ENCODE results near the gene TRDN. TPM values are rescaled to one million over a fixed set of nuclear protein-coding genes. Genes with fewer than 3 reads are reported as not detected.
A peak's percentile ranks its signal among the peaks of the same experiment; 100 is the strongest.
"Not testable (repeated sequence)": the region's sequence is repeated elsewhere in the genome, so short reads cannot be mapped to it uniquely, and the experiment has no call there.

The TRDN gene
- total RNA-seq, 1 donor from 2014 or later: under 0.01 TPM

- DNase-seq (ENCODE audit: low spot score in 2 of 2) (no peak), FAIRE-seq (no peak)
Observed at GRCh38 chr6:123570813-123571684, 65.7 kb downstream of the TRDN start.

GRCh38 chr6:123569575-123569974, 67.2 kb downstream of the TRDN start:
- FAIRE-seq (no peak), DNase-seq (ENCODE audit: low spot score in 2 of 2) (no peak)

- FAIRE-seq (no peak), DNase-seq (ENCODE audit: low spot score in 2 of 2) (no peak)
Observed at GRCh38 chr6:123565529-123565928, 71.2 kb downstream of the TRDN start.

GRCh38 chr6:123564361-123564760, 72.4 kb downstream of the TRDN start:
- FAIRE-seq: no peak
- DNase-seq (ENCODE audit: low spot score in 2 of 2): no peak

- no peak for DNase-seq (ENCODE audit: low spot score in 2 of 2)
- FAIRE-seq: no peak
Observed at GRCh38 chr6:123562677-123563076, 74.1 kb downstream of the TRDN start.

GRCh38 chr6:123562264-123562663, 74.5 kb downstream of the TRDN start:
- DNase-seq (ENCODE audit: low spot score in 2 of 2) (no peak), FAIRE-seq (no peak)

GRCh38 chr6:123559816-123560215, 76.9 kb downstream of the TRDN start:
- not testable (repeated sequence) for DNase-seq (ENCODE audit: low spot score in 2 of 2); FAIRE-seq

GRCh38 chr6:123557474-123557873, 79.3 kb downstream of the TRDN start:
- FAIRE-seq; DNase-seq (ENCODE audit: low spot score in 2 of 2): not testable (repeated sequence)

- FAIRE-seq: no peak
Observed at GRCh38 chr6:123551939-123552707, 84.6 kb downstream of the TRDN start.

GRCh38 chr6:123550052-123550617, 86.6 kb downstream of the TRDN start:
- DNase-seq (ENCODE audit: low spot score in 2 of 2) (no peak), FAIRE-seq (no peak)

More at GRCh38 chr6:123551939-123552707, 84.6 kb downstream of the TRDN start:
- DNase-seq (ENCODE audit: low spot score in 2 of 2): no peak

- FAIRE-seq: no peak
- no peak for DNase-seq (ENCODE audit: low spot score in 2 of 2)
Observed at GRCh38 chr6:123549476-123549875, 87.3 kb downstream of the TRDN start.

GRCh38 chr6:123547216-123547978, 89.4 kb downstream of the TRDN start:
- no peak for DNase-seq (ENCODE audit: low spot score in 2 of 2)
- FAIRE-seq: peak; percentile 74

- no peak for FAIRE-seq
- no peak for DNase-seq (ENCODE audit: low spot score in 2 of 2)
Observed at GRCh38 chr6:123546537-123546936, 90.2 kb downstream of the TRDN start.

- DNase-seq (ENCODE audit: low spot score in 2 of 2) (no peak), FAIRE-seq (no peak)
Observed at GRCh38 chr6:123541462-123541861, 95.3 kb downstream of the TRDN start.

GRCh38 chr6:123533862-123534648, 102.7 kb downstream of the TRDN start:
- DNase-seq (ENCODE audit: low spot score in 2 of 2) (no peak), FAIRE-seq (no peak)

GRCh38 chr6:123529843-123530242, 106.9 kb downstream of the TRDN start:
- FAIRE-seq (no peak), DNase-seq (ENCODE audit: low spot score in 2 of 2) (no peak)

GRCh38 chr6:123529058-123529457, 107.7 kb downstream of the TRDN start:
- no peak for FAIRE-seq
- DNase-seq (ENCODE audit: low spot score in 2 of 2): no peak

- DNase-seq (ENCODE audit: low spot score in 2 of 2): no peak
- FAIRE-seq: peak; percentile 69
Observed at GRCh38 chr6:123527406-123527805, 109.3 kb downstream of the TRDN start.

GRCh38 chr6:123526128-123526527, 110.6 kb downstream of the TRDN start:
- FAIRE-seq (no peak), DNase-seq (ENCODE audit: low spot score in 2 of 2) (no peak)

- no peak for FAIRE-seq
- DNase-seq (ENCODE audit: low spot score in 2 of 2): no peak
Observed at GRCh38 chr6:123524781-123525180, 112.0 kb downstream of the TRDN start.

All from frontal cortex (tissue), 4 donors.